Activated naive CD4-positive, alpha-beta T cell (primary cell): ENCODE measurements around the gene PLCB4.

Source experiments
- DNase-seq, 4 experiments: peaks; one replicate each; lab custom pipeline; 2025; lab: John Stamatoyannopoulos, UW

Gene PLCB4

GRCh38 chr20:9179193-9179802 is 110.4 kb downstream of the PLCB4 start:
- DNase-seq: no peak

- DNase-seq: no peak
These were observed 111.0 kb downstream of the PLCB4 start for GRCh38 chr20:9179867-9180266.

GRCh38 chr20:9180481-9181257 is 111.8 kb downstream of the PLCB4 start:
- DNase-seq: no peak

- DNase-seq: no peak
These were observed 116.6 kb downstream of the PLCB4 start for GRCh38 chr20:9185511-9185910.

- no peak for DNase-seq
These were observed 117.5 kb downstream of the PLCB4 start for GRCh38 chr20:9186396-9186795.

- DNase-seq: no peak
These were observed 126.1 kb downstream of the PLCB4 start for GRCh38 chr20:9195031-9195430.

GRCh38 chr20:9196110-9196509 is 127.2 kb downstream of the PLCB4 start:
- DNase-seq: no peak

- DNase-seq: no peak
These were observed 129.6 kb downstream of the PLCB4 start for GRCh38 chr20:9198460-9198859.

- DNase-seq: no peak
These were observed 131.3 kb downstream of the PLCB4 start for GRCh38 chr20:9200196-9200595.

- DNase-seq: no peak
These were observed 131.7 kb downstream of the PLCB4 start for GRCh38 chr20:9200620-9201019.

- DNase-seq: no peak
These were observed 133.7 kb downstream of the PLCB4 start for GRCh38 chr20:9202420-9203080.

- DNase-seq: no peak
These were observed 134.2 kb downstream of the PLCB4 start for GRCh38 chr20:9203081-9203447.

- no peak for DNase-seq
These were observed 136.1 kb downstream of the PLCB4 start for GRCh38 chr20:9204979-9205378.

- no peak for DNase-seq
These were observed 137.6 kb downstream of the PLCB4 start for GRCh38 chr20:9206486-9206885.

- no peak for DNase-seq
These were observed 138.4 kb downstream of the PLCB4 start for GRCh38 chr20:9207253-9207652.

GRCh38 chr20:9210356-9210755 is 141.5 kb downstream of the PLCB4 start:
- no peak for DNase-seq

GRCh38 chr20:9211016-9211760 is 142.3 kb downstream of the PLCB4 start:
- DNase-seq: no peak

GRCh38 chr20:9212735-9213134 is 143.8 kb downstream of the PLCB4 start:
- DNase-seq: no peak

- no peak for DNase-seq
These were observed 145.8 kb downstream of the PLCB4 start for GRCh38 chr20:9214685-9215084.

GRCh38 chr20:9215539-9215938 is 146.7 kb downstream of the PLCB4 start:
- DNase-seq: no peak

GRCh38 chr20:9218531-9218961 is 149.7 kb downstream of the PLCB4 start:
- DNase-seq: no peak

- DNase-seq: no peak
These were observed 152.1 kb downstream of the PLCB4 start for GRCh38 chr20:9220874-9221547.
